IMR-90 (cell line): ENCODE results near the gene HPF1. TPM values are rescaled to one million over a fixed set of nuclear protein-coding genes. Genes with fewer than 3 reads are reported as not detected.

Experiments
- ATAC-seq: fragments of 200-7000 bp; cut with Tn5 transposase; 2 replicates; pipeline ENCODE4 v1.9.1; 2020; ENCODE audit warnings: low read depth, mild to moderate bottlenecking, moderate library complexity
- BruUV-seq: library from RNA; stranded (reverse); fragments of 400-500 nt; replicated peaks from 2 replicates; lab custom pipeline; 2021; lab: Mats Ljungman, UMichigan
- CTCF ChIA-PET: fragments of 300-600 bp; formaldehyde crosslinking; extraction: SDS; loops from one replicate; lab custom pipeline; 2021; ENCODE audit warnings: antibody characterized with exemption; lab: Yijun Ruan, JAX
- POLR2A ChIA-PET: fragments of 300-600 bp; sonication (Branson Sonifier 250); formaldehyde crosslinking; loops from one replicate; lab custom pipeline; 2022; ENCODE audit warnings: antibody characterized with exemption; ENCODE audit not compliant: unreplicated experiment; lab: Charles Lee
- DNase-seq: peaks from one replicate; pipeline ENCODE4 v3.0.0; 2013
- H2AFZ ChIP-seq: replicated peaks from 2 replicates; pipeline ENCODE3; 2013; ENCODE audit warnings: low read length, mild to moderate bottlenecking; ENCODE audit not compliant: poor library complexity
- H2AK5ac ChIP-seq: 2 replicates; pipeline ENCODE4 v1.6.1; 2013; ENCODE audit warnings: low read depth, low read length, inconsistent platforms
- H2AK9ac ChIP-seq: replicated peaks from 2 replicates; pipeline ENCODE3; 2013; ENCODE audit warnings: mild to moderate bottlenecking, low read depth, low read length, moderate library complexity; ENCODE audit not compliant: poor library complexity
- H2BK120ac ChIP-seq: 2 replicates; pipeline ENCODE4 v1.6.1; 2013; ENCODE audit warnings: low read depth, low read length, inconsistent platforms
- H2BK15ac ChIP-seq: 3 replicates; pipeline ENCODE4 v1.6.1; 2013; ENCODE audit warnings: low read depth, low read length, inconsistent platforms
- H2BK20ac ChIP-seq: 2 replicates; pipeline ENCODE4 v1.6.1; 2013; ENCODE audit warnings: low read depth, mild to moderate bottlenecking, inconsistent platforms, low read length, moderate library complexity
- H2BK5ac ChIP-seq: 2 replicates; pipeline ENCODE4 v1.6.1; 2013; ENCODE audit warnings: mild to moderate bottlenecking, low read depth, low read length, inconsistent platforms; ENCODE audit not compliant: poor library complexity, severe bottlenecking
- H3K14ac ChIP-seq: replicated peaks from 2 replicates; pipeline ENCODE4 v1.6.1; 2013; ENCODE audit warnings: low read depth, low read length, inconsistent platforms
- H3K18ac ChIP-seq: 2 replicates; pipeline ENCODE4 v1.6.1; 2013; ENCODE audit warnings: low read depth, low read length, control low read depth
- H3K23ac ChIP-seq: 2 replicates; pipeline ENCODE4 v1.6.1; 2013; ENCODE audit warnings: low read depth, low read length, inconsistent platforms
- H3K27ac ChIP-seq: 2 replicates; pipeline ENCODE4 v1.5.1; 2013; ENCODE audit warnings: mild to moderate bottlenecking, control low read depth, low read length; ENCODE audit not compliant: insufficient read depth
- H3K27me3 ChIP-seq: 2 replicates; pipeline ENCODE4 v1.6.1; 2013; ENCODE audit warnings: low read length; ENCODE audit not compliant: control insufficient read depth, insufficient read depth
- H3K36me3 ChIP-seq: 2 replicates; pipeline ENCODE4 v1.6.1; 2013; ENCODE audit warnings: low read length, mixed read lengths; ENCODE audit not compliant: control insufficient read depth, insufficient read depth
- H3K4ac ChIP-seq: 2 replicates; pipeline ENCODE4 v1.6.1; 2013; ENCODE audit warnings: low read depth, low read length, inconsistent platforms
- H3K4me1 ChIP-seq: 2 replicates; pipeline ENCODE4 v1.6.1; 2013; ENCODE audit warnings: low read length, mixed read lengths; ENCODE audit not compliant: control insufficient read depth, insufficient read depth
- H3K4me2 ChIP-seq: 2 replicates; pipeline ENCODE4 v1.6.1; 2013; ENCODE audit warnings: low read depth, mild to moderate bottlenecking, control low read depth, low read length, moderate library complexity
- H3K4me3 ChIP-seq: 2 replicates; pipeline ENCODE4 v1.5.1; 2013; ENCODE audit warnings: low read depth, mild to moderate bottlenecking, control low read depth, low read length, moderate library complexity; ENCODE audit not compliant: insufficient read depth
- H3K56ac ChIP-seq: 2 replicates; pipeline ENCODE4 v1.6.1; 2013; ENCODE audit warnings: low read length, inconsistent platforms; ENCODE audit not compliant: insufficient read depth; ENCODE audit errors: extremely low read depth
- H3K79me1 ChIP-seq, 2 experiments: 2 replicates each; pipeline ENCODE4 v1.6.1; 2013; ENCODE audit warnings: low read length in 2 of 2, inconsistent platforms in 1 of 2, low read depth in 1 of 2
- H3K9ac ChIP-seq: 2 replicates; pipeline ENCODE4 v1.6.1; 2013; ENCODE audit warnings: low read depth, low read length, control low read depth
- H3K9me1 ChIP-seq: 2 replicates; pipeline ENCODE4 v1.6.1; 2013; ENCODE audit warnings: low read length, inconsistent platforms; ENCODE audit not compliant: insufficient read depth
- H3K9me3 ChIP-seq: 2 replicates; pipeline ENCODE4 v1.6.1; 2013; ENCODE audit warnings: low read length; ENCODE audit not compliant: control insufficient read depth, insufficient read depth
- H4K20me1 ChIP-seq: 2 replicates; pipeline ENCODE4 v1.6.1; 2013; ENCODE audit warnings: low read length, inconsistent platforms; ENCODE audit not compliant: insufficient read depth
- H4K5ac ChIP-seq: 2 replicates; pipeline ENCODE4 v1.6.1; 2013; ENCODE audit warnings: mild to moderate bottlenecking, low read depth, low read length, control low read depth
- H4K8ac ChIP-seq, 2 experiments: 2 replicates each; pipeline ENCODE4 v1.6.1; 2013; ENCODE audit warnings: low read depth in 2 of 2, low read length in 2 of 2, control low read depth in 1 of 2, inconsistent platforms in 1 of 2
- H4K91ac ChIP-seq: 2 replicates; pipeline ENCODE4 v1.6.1; 2013; ENCODE audit warnings: low read depth, low read length, inconsistent platforms; ENCODE audit not compliant: insufficient read depth
- BHLHE40 ChIP-seq: fragments of 150-350 bp; IDR thresholded peaks from 2 replicates; pipeline ENCODE4 v1.6.1; 2016; ENCODE audit warnings: mild to moderate bottlenecking, low read depth, low read length
- CEBPB ChIP-seq: IDR thresholded peaks from 2 replicates; pipeline ENCODE4 v1.6.1; 2012; ENCODE audit warnings: low read depth, low read length, improper control_type of control experiment
- CHD1 ChIP-seq: IDR thresholded peaks from 2 replicates; pipeline ENCODE4 v1.6.1; 2012; ENCODE audit warnings: low read depth, low read length, improper control_type of control experiment
- FOS ChIP-seq: fragments of 150-350 bp; IDR thresholded peaks from 2 replicates; pipeline ENCODE4 v1.6.1; 2016; ENCODE audit warnings: low read depth, low read length
- MAFK ChIP-seq: IDR thresholded peaks from 2 replicates; pipeline ENCODE4 v1.6.1; 2012; ENCODE audit warnings: low read depth, low read length, improper control_type of control experiment
- MXI1 ChIP-seq: IDR thresholded peaks from 2 replicates; pipeline ENCODE4 v1.6.1; 2012; ENCODE audit warnings: low read depth, mild to moderate bottlenecking, low read length, moderate library complexity, borderline replicate concordance
- NFE2L2 ChIP-seq: fragments of 150-350 bp; IDR thresholded peaks from 2 replicates; pipeline ENCODE4 v1.6.1; 2016; ENCODE audit warnings: low read depth, mild to moderate bottlenecking, low read length
- POLR2A ChIP-seq: IDR thresholded peaks from 2 replicates; pipeline ENCODE4 v1.6.1; 2012; ENCODE audit warnings: mild to moderate bottlenecking, low read depth, low read length
- RAD21 ChIP-seq: IDR thresholded peaks from 2 replicates; pipeline ENCODE4 v1.6.1; 2012; ENCODE audit warnings: low read length, improper control_type of control experiment
- RFX5 ChIP-seq: IDR thresholded peaks from 2 replicates; pipeline ENCODE4 v1.8.0; 2012; ENCODE audit warnings: low read depth, mild to moderate bottlenecking, low read length, moderate library complexity
- SMC3 ChIP-seq: fragments of 150-350 bp; IDR thresholded peaks from 2 replicates; pipeline ENCODE4 v1.6.1; 2016; ENCODE audit warnings: low read depth, mild to moderate bottlenecking, antibody characterized with exemption, low read length, moderate library complexity
- USF2 ChIP-seq: fragments of 150-350 bp; IDR thresholded peaks from 2 replicates; pipeline ENCODE4 v1.6.1; 2017; ENCODE audit warnings: mild to moderate bottlenecking, antibody characterized with exemption, low read length, low read depth
- WGBS, 2 experiments: methylation state at CpG; one replicate each; pipeline versions ENCODE4 v1.1.5 to v1.1.7; 2013; ENCODE audit warnings: missing lambda C conversion rate in 2 of 2; ENCODE audit not compliant: insufficient read length in 1 of 2; ENCODE audit errors: extremely low coverage in 2 of 2; 5-methylcytosine and 5-hydroxymethylcytosine counted together
- dilution Hi-C: fragments of 300-500 bp; cut with HindIII; formaldehyde crosslinking; loops from one replicate; pipeline ENCODE4 v1.14.3; 2018; ENCODE audit warnings: low sequenced_read_pairs; ENCODE audit not compliant: unreplicated experiment
- in situ Hi-C: fragments of 300-500 bp; cut with MboI; formaldehyde crosslinking; loops from 3 replicates; pipeline ENCODE4 v1.14.3; 2019; ENCODE audit warnings: low sequenced_read_pairs, inconsistent platforms, mixed read lengths
- intact Hi-C: fragments of 100-400 bp; cut with micrococcal nuclease; formaldehyde crosslinking; loops from 2 replicates; pipeline ENCODE4 v1.10.0; 2022
- polyA plus RNA-seq, 3 experiments: library from polyadenylated mRNA; depleted of rRNA; stranded (reverse); fragments of >200 nt; gene quantifications; 2 replicates each; pipeline ENCODE4 v1.2.3, GENCODE V29; 2012; ENCODE audit warnings: low replicate concordance in 1 of 3
- total RNA-seq: library from RNA; depleted of rRNA; stranded (reverse); fragments of >200 nt; gene quantifications from 2 replicates; pipeline ENCODE4 v1.2.3, GENCODE V29; 2012
- TF ChIP-seq, protein P1 (sequence below): fragments of 150-350 bp; IDR thresholded peaks from 2 replicates; pipeline ENCODE4 v1.6.1; 2016; ENCODE audit warnings: low read depth, mild to moderate bottlenecking, low read length, moderate library complexity, borderline replicate concordance
- TF ChIP-seq, protein P2 (sequence below): conservative IDR thresholded peaks from 2 replicates; pipeline ENCODE4 v1.5.1; 2012; ENCODE audit warnings: mild to moderate bottlenecking, low read depth, low read length, improper control_type of control experiment

The HPF1 gene
- total and polyA plus RNA-seq, 2 of the 4 experiments (the other 2 are of a cell fraction), result 15.2 to 24.9 TPM

DNA sequence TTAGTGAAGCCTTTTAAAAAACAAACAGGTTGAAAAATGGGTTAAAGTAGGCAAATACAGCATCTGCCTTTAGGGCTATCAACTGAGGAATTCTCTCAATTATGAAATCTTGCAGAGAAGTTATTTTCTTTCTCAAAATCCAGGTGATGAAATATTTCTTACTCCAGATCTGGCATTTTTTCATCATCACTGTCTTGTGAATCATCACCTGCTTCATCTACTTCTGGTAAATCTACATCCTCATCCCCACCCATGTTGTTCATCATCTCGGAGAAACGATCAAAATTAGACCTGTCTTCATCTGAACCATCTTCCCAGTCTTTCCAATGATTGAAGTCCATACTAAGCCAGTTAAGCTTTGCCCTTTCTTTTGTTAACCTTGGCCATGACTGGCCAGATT lies 33.3 kb upstream of the HPF1 start:
- Histone ChIP-seq H3K4me1 (no peaks in the 10 kb centered on the region), H3K14ac (no peak overlapping the region), H3K4me2 (no peak overlapping the region; the same call in 1 of the 2 replicates), H3K79me1 (no peaks in the 10 kb centered on the region), H2BK15ac (no peak overlapping the region), H4K20me1 (no peaks in the 10 kb centered on the region), H2AK9ac (no peak overlapping the region), H3K9ac (no peak overlapping the region), H3K56ac (no peak overlapping the region), H3K27me3 (peaks cover 2% of the 10 kb centered on the region), H3K27ac (no peak overlapping the region), H3K36me3 (no peaks in the 10 kb centered on the region), H3K4me3 (no peak overlapping the region), H3K23ac (no peak overlapping the region), H2BK20ac (no peak overlapping the region), H3K18ac (no peak overlapping the region), H2BK120ac (no peak overlapping the region), H2BK5ac (no peak overlapping the region), H2AFZ (no peak overlapping the region), H3K9me1 (no peaks in the 10 kb centered on the region), H4K8ac (no peak overlapping the region), H3K9me3 (no peaks in the 10 kb centered on the region), H4K91ac (no peak overlapping the region), H2AK5ac (no peak overlapping the region), H4K5ac (no peak overlapping the region), H3K4ac (no peak overlapping the region)
- in situ Hi-C loops, result no loop called here
- dilution Hi-C loops, result no loop called here
- no peak for ATAC-seq
- intact Hi-C loops, result loop anchor here (1.0 to 2.0 kb wide), 2 partner anchors 170 to 178 kb away; partner anchors contain the start of gene CLCN3
- no peak for DNase-seq
- ChIA-PET CTCF (interaction anchor here (0.7 to 1.4 kb wide), 3 partner anchors 19 to 257 kb away, joined by 3 to 8 read pairs (median 4); no protein-coding TSS in a partner anchor), POLR2A (no interaction called here)
- no TSS peak for BruUV-seq
- no peak for TF ChIP-seq SMC3
- no peak for TF ChIP-seq POLR2A
- no peak for TF ChIP-seq CHD1
- TF ChIP-seq, protein P1, sequence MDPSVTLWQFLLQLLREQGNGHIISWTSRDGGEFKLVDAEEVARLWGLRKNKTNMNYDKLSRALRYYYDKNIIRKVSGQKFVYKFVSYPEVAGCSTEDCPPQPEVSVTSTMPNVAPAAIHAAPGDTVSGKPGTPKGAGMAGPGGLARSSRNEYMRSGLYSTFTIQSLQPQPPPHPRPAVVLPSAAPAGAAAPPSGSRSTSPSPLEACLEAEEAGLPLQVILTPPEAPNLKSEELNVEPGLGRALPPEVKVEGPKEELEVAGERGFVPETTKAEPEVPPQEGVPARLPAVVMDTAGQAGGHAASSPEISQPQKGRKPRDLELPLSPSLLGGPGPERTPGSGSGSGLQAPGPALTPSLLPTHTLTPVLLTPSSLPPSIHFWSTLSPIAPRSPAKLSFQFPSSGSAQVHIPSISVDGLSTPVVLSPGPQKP, result no peak
- TF ChIP-seq USF2, result no peak
- no peak for TF ChIP-seq RAD21
- TF ChIP-seq RFX5, result no peak
- TF ChIP-seq BHLHE40, result no peak
- TF ChIP-seq CEBPB, result no peak
- TF ChIP-seq MAFK, result no peak
- TF ChIP-seq, protein P2, sequence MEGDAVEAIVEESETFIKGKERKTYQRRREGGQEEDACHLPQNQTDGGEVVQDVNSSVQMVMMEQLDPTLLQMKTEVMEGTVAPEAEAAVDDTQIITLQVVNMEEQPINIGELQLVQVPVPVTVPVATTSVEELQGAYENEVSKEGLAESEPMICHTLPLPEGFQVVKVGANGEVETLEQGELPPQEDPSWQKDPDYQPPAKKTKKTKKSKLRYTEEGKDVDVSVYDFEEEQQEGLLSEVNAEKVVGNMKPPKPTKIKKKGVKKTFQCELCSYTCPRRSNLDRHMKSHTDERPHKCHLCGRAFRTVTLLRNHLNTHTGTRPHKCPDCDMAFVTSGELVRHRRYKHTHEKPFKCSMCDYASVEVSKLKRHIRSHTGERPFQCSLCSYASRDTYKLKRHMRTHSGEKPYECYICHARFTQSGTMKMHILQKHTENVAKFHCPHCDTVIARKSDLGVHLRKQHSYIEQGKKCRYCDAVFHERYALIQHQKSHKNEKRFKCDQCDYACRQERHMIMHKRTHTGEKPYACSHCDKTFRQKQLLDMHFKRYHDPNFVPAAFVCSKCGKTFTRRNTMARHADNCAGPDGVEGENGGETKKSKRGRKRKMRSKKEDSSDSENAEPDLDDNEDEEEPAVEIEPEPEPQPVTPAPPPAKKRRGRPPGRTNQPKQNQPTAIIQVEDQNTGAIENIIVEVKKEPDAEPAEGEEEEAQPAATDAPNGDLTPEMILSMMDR, result no peak
- no peak for TF ChIP-seq FOS
- TF ChIP-seq NFE2L2, result no peak
- TF ChIP-seq MXI1, result no peak
- 56% methylated on average over 2 of the region's 2 CpGs; no CpG with 5 or more reads in 1 of the 2 experiments for WGBS, 2 experiments
